ENCODE results near the gene JARID2.
"Not testable (repeated sequence)": the region's sequence is repeated elsewhere in the genome, so short reads cannot be mapped to it uniquely, and the experiment has no call there.

The JARID2 gene

DNA sequence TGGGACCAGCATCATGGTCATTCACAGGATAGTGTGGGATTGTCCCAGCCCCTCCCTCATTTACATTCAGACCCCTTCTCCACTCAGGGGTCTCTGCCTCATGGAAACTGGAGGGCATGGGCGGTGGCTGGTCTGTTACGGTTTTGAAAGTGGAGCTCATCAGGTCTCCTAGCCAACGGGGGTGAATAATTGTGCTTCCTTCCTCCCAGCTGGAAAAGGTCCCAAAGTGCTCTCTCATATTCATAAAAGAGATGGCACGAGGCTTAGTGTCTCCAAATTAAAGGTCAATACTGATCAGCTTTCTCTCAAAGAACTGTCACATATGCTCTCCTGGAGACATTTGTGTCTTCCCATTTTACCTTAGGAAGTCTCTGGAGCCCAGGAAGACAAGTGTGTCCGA, 19.9 kb downstream of the JARID2 start:
- DNase-seq: no peak

DNA sequence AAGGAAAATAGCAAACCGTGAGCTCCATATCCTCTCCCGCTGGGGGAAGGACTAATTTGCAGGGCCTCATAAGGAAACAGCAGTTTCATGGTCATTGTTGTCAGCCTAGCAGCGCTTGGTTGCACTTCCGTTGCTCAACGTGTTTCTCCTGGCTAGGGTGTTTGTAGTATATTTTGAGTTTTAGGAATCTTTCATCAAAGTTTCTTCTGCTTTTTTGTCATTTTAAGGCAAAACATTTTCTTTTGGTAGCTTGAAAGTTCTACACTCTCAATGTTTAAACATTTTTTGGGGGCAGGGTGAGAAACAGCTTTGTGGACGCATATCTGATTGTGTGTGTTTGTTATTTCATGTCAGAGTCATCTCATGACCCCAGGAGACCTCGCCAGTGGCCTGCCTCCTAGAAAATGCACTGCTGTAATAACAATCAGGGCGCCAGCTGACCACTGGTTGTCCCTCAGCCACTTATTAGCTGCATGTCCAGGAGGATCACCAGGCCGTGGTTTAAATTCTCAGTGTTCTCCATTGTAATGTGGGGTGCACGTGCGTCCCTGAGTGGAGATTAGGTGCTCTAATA, 20.6 kb downstream of the JARID2 start:
- no peak for DNase-seq

DNA sequence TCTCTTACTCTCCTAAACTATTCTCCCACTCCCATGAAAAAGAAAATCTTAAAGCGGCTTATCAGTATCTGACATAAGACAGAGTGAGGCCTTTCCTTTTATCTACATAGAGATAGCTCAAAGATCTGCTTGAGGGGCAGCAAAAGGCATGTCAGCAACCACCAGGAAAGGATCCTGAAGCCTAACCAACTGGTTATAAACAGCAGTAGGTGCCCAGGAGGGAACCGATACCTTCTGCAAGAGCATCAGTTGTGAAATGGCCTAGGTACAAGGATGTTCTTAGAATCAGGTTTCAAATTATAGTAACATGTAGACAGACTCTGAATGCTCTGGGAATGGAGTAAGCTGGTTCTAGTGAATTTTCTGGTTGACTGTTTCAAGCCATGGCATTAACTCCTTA, 21.4 kb downstream of the JARID2 start:
- DNase-seq: no peak

DNA sequence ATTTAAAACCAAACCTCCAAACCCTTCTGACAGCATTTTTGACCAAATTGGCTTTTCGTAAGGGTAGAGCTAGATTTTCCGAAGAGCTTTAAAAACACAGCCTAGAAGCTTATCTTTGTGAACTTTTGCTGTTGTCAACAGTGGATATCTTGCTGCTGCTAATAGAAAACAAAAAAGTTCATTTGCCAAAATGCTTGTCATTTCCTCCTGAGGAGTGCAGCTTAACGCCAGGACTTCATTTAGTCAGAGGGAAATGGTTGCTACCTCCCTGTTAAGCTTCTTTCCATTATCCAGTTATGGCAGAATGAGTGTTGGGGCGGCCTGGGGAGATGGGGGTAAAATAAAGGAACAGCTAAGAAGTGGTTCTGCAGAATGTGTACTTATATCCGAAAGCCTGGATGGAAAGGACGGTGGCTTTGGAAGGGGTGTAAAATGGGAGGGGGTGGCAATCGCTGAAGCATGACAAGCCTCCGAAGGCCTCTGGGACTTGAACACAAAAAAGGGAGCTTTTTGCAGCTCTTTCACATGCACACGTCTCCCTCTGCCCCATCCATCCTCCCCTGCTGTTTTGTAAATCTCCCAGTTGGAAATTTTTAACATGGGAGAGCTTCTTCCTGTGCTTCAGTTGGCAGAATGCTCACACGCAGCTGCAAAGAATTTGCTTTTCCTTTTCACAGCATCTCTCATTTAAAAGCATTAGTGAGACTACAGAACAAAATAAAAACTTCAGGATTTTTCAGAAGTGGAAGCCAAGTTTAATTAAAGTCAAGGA, 22.5 kb downstream of the JARID2 start:
- DNase-seq: peak; percentile 27

DNA sequence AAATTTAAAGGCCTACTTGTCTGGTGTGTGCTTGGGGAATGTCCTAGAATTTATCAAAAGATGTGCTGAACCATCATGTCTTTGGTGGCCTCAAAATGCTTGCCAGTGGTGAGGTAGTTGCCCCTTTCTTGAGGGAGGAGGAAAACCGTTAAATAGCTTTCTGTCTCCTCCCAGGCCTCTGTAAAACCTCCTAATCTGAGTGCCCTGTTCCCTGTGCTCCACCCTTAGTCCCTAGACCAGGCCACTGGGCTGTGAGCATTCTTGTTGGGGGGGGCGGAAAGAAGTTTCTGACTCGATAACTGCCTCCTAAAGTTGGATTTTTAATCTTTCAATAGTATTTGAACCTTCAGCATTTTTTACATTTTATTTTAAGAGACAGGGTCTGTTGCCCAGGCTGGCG, 23.1 kb downstream of the JARID2 start:
- no peak for DNase-seq

DNA sequence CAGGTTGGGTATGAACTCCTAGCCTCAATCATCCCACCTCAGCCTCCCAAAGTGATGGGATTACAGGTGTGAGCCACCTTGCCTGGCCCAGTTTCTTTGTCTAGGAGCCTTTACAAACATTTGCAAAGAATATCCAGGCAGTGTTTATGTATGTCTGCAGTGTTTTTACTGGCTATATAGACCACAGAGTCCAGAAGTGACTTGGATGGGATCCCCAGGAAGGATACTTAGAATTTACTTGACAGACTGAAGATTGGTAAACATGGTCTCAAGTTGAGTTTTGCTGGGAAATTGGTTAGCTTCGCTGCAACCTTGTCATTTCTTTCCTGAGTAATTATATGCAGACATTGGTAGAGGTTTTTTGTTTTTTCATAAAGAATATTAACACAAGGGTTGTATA, 23.8 kb downstream of the JARID2 start:
- DNase-seq: no peak

DNA sequence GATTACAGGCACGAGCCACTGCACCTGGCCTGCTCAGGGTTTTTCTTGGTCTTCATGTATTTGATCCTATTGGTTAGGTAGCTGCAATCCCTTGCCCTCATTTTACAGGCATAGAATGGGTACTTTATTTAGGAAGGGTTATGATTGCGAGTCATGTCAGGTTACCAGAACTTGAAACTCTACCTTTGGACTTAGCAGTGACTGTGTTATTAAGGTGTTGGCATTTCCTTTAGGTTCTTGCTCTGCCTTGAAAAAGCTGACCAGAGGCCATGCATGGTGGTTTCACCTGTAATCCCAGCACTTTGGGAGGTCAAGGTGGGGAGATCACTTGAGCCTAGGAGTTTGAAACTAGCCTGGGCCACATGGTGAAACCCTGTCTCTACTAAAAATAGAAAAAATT, 24.5 kb downstream of the JARID2 start:
- no peak for DNase-seq

DNA sequence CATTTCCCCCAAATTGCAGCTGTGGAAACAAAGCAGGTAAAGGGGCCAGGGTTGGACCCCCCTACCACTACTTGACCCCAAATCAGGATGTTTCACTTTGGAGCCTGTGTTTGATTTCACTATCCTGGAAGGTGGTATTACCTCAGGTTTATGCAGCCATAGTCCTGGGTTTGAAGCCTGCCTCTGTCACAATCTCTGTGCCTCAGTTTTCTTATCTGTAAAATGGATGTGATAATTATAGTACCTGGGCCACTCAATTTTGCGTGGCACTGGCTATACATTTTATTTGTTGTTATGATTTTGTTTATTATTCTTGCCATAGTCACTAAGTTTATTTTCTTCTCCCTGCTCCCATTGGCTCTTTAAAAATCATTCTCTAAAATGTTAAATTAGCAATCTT, 26.7 kb downstream of the JARID2 start:
- DNase-seq: no peak

DNA sequence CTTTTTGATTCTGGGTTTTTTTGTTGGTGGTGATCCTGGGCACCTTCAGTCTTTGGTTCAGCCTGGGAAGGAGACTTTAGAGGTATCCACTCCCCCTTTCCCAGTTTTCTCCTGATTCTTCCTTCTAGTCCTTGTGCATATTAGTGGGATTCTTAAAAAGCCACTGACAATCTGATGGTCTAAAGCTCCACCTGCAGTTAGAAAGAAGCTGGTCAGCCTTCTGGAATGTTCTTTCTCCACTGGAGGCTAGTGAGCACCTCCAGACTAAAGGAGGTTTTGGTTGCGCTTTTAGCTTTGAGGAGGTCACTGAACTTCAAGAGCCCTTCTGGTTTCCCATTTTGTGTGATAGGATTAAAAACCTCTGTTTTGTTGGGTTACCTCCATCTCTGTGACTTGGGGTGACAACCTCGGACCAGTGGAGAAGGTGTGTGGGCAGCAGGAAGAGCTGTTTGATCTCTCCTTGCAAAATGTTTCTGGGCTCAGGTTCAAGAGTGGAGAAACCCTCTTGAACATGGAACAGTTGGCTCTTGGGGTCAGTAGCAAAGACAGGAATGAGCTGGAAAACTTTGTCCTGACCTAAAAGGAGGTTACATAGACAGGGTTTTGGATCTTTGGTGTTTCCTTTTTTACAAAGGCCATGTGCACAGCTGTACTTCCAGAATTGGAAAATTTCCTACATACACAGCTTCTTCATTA, 29.0 kb downstream of the JARID2 start:
- no peak for DNase-seq

DNA sequence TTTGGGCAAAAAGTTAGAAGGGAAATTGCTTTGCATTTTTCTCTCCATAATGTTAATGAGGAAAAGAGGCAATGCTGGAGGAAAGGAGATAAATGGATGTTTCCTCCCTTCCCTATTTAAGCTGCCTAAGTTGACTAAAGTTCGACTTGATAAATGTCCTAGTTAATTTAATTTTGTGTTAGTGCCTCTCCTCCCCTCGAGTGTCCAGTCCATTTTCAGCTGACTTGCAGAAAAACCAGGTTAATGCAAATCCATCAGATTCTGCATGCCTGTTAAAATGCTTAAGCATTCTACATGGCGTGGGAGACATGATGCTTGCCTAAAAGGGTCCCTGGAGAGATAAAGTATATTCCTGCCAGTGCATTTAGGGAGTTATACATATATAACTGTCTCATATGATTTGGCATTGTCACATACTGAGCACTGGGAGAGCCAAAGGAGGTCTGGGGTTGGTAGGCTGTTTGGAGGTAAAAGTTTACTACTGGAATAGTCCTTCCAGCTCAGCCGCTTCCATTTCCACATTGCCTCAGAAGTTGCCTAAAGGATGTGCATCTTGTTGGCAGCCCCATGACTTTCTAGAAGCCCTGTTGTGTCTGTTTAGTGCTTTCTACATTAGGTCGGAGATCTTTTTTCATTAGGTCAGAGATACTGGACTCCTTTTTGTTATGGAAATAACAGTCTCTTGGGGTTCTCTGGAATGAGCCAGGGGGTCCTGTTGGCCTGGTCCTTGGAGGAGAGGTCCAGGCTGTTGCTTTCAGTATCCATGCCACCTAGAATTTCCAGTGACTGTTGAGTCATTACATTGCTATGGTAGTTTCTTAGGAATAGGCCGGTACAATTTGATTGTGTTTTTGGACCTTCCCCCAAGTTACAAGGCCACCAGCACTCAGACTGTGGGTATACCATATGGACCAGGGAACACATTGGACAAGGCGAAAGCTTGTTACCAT, 30.4 kb downstream of the JARID2 start:
- no peak for DNase-seq

DNA sequence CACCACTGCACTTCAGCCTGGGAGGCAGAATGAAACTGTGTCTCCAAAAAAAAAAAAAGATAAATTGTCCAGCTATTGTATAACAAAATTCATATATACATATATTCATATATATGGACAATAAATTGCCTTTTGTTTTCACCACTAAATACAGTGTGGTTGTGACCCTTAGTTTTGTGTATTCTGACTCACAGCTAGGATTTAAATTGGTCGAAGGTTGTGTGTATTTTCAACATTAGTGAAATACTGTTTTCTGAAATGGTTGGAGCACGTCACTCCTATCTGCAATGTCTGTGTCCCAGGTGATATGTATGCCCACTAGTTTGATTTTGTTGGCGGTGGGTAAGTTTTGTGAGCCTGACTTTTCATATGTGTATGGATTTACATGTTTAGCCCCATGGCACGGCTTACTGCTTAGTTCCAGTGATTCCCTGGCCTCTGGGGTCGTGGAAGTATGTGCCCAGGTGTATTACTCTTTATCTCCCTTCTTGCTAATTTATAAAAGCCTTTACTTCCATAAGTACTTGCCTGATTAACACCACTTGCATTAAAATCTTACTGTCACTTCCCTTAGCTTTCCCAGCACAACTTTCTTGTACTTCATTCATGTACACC, 33.3 kb downstream of the JARID2 start:
- no peak for DNase-seq

DNA sequence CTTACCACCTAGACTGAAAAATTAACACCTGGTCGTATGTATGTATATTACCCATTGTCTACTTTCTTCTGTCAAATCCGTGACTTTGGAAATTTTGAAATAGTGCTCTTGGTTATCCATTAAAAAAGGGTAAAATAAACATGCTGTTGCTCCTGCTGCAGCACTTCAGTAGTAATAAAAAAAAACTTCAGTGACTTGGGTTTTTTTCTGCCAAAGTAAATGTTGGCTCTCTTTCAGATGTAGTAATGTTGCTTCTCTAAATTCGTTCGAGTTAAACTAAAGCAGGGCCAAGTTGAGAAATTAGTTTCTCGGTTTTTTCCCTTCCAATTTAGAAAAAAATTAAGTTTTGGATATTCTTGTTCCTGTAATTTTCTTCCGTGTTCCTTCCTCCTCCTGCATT, 34.2 kb downstream of the JARID2 start:
- DNase-seq: peak; percentile 41

DNA sequence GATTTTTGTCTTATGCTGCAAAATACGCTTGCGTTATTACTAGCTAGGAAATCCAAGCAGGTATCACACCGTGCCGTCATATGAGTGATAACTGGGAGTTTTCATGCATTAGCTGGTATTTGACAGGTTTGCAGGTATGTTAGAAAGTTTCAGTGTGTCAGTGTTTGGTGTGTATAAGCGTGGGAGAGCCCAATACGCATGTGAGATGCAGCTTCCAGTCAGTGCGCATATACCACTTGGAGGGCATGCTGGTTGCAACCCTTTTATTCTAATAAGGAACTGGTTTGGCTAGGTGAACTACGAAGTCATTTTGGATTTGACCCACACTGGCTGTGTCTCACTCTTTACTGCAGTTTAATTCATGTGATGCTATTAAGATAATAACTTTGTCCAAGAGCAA, 35.1 kb downstream of the JARID2 start:
- no peak for DNase-seq

DNA sequence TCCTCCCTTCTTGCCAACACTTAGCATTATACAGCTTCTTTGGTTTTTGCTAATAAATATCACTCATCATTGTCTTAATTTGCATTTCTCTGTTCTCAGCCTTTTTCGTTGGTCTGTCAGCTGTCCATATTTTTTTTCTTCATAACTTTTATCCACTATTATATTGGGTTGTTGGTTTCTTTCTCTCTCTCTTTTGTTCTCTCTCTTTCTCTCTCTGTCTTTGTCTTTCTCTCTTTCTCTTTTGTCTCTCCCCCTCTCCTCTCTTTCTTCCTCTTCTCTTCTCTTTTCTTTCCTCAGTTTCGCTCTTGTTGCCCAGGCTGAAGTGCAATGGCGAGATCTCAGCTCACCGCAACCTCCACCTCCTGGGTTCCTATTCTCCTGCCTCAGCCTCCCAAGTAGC, 36.5 kb downstream of the JARID2 start:
- no peak for DNase-seq

DNA sequence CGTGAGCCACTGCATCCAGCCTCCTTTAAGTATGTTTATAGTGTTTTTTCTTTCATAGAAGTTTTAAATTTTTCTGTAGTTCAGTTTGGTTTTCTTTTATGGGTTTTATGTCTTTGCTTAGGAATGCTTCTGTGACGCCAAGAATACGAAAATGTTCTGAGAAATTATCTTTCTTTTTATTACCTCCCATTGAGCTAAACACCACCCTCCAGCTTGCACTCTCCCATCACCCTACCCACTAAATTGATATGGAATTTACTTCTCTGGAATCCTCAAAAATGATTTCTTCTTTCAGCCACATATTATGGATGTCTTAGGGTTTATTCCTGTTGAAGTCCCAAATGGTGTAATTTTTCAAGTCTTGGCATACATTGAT, 38.1 kb downstream of the JARID2 start:
- DNase-seq: peak; percentile 73

DNA sequence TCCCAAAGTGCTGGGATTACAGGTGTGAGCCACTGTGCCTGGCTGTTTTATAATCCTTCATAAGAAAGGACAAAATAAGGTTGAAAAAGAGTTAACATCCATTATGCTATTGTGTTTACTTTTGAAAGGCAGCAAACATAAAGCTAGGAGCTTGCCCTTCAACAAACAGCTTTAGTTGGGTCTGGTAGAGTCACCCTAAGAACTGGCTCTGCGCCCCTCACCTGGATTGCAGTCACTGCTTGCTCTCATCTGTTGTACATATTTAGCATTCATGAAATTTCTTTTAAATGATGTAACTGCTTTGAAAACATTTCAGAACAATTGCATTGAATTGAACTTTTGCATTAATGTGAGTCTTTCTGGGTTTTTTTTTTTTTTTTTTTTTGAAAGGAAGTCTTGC, 38.9 kb downstream of the JARID2 start:
- peak; percentile 71 for DNase-seq

DNA sequence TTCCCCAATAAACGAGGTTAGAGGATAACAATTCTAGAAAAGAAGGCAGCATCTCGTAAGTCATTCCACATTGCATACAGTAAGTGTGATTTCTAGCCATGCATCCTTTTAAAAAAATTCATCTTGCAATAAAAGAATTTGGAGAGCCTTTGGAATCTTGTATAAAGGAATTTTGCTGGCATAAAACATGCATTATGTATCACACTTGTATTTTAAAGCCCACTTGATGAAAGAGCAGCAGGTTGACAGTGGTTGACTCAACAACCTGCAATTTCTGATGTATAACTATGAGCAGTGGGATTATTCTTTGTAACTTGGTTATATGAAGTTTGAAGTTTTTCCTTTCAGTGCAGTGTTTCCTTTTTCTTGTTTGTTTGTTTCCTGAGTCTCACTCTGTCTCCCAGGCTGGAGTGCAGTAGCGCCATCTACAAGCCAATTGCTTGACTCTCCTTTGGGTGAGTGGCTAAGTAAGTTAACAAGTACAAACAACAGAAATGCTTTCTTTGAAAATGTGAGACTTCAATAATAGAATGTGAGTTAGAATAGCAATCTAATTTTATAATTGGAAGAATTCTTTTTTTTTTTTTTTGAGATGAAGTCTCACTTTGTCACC, 39.9 kb downstream of the JARID2 start:
- peak; percentile 51 for DNase-seq

DNA sequence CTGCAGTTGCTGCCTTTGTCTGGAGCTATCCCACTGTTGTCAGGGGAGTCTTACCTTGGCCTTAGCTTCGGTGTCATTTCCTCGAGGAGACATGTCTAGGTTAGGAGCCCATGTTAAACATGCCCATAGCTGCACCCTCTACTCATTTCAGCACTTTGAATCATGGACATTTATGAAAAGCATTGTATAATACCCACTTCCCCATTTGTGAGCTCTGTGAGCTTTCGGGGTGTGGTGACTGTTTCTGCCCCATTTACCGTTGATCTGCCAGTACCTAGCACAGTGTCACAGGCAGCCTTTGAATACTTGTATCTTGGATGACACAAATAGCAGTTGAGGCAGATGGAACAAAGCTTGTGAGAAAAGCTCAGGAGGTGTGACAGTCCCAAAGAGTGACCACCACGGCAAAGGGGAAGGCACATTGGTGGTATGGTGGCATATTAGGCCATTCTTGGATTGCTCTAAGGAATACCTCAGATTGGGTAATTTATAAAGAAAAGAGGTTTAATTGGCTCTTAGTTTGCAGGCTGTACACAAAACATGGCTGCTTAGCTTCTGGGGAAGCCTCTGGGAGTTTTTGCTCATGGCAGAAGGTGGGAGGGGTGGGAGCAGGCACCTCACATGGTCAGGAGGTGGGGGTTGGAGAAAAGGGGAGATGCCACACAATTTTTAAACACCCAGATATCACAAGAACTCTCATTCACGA, 42.0 kb downstream of the JARID2 start:
- DNase-seq: no peak

DNA sequence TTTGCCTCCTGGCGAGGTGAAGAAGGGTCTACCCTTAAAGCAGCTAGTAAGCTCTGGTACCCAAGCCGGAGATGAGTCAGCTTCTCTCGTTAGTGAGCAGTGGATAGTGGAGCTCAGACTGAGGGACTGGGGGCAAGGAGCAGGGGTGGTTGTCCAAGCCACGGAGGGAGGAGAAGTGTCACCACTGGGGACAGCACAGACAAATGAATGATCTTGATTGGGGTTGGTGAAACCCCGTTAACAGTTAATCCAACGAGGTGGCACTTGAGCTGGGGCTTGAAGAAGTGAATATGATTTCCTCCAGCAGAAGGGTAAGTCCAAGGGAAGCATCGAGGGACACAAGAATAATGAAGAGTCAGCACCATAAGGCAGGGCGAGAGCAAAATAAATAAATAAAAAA, 43.0 kb downstream of the JARID2 start:
- no peak for DNase-seq

DNA sequence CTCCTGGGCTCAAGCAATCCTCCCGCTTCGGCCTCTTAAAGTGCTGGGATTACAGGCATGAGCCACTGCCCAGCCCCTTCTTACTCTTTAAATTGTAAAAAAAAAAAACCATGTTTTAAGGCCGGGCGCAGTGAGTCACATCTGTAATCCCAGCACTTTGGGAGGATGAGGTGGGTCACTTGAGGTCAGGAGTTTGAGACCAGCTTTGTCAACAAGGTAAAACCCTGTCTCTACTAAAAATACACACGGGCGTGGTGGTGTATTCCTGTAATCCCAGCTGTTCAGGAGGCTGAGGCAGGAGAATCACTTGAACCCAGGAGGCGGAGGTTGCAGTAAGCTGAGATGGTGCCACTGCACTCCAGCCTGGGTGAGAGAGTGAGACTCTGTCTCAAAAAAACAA, 43.6 kb downstream of the JARID2 start:
- not testable (repeated sequence) for DNase-seq

DNA sequence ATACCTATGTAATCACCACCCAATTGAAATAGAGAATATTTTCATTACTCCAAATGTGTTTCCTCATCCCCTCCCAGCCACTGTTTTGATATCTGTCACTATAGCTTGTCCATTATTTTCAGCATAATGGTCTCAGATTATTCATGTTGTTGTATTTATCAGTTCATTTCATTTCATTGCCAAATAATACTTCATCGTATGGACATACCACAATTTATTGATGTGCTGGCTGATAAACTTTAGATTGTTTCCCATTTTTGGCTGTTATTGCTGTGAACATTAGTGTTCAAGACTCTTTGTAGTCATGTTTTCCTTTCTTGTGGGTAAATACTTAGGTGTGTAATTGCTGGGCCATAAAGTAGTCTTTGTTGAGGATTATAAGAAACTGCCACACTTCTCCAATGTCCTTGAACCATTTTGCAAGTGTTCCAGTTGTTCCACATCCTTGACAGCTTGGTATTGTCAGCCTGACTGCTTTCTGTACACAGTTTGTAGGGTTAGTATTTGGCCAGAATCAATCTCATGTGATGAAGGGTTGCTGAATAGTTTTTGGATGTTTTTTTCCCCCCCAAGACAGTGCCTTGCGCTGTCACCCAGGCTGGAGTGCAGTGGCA, 44.3 kb downstream of the JARID2 start:
- DNase-seq: no peak

All from fibroblast of skin of right biceps (primary cell).